IMR-90 (cell line): ENCODE measurements around the gene VWA8. TPM values are rescaled to one million over a fixed set of nuclear protein-coding genes. Genes with fewer than 3 reads are reported as not detected.

ENCODE experiments used
- ATAC-seq: fragments of 200-7000 bp; cut with Tn5 transposase; 2 replicates; pipeline ENCODE4 v1.9.1; 2020; ENCODE audit warnings: low read depth, mild to moderate bottlenecking, moderate library complexity
- BruUV-seq: library from RNA; stranded (reverse); fragments of 400-500 nt; replicated peaks from 2 replicates; lab custom pipeline; 2021; lab: Mats Ljungman, UMichigan
- CTCF ChIA-PET: fragments of 300-600 bp; formaldehyde crosslinking; extraction: SDS; loops from one replicate; lab custom pipeline; 2021; ENCODE audit warnings: antibody characterized with exemption; lab: Yijun Ruan, JAX
- POLR2A ChIA-PET: fragments of 300-600 bp; sonication (Branson Sonifier 250); formaldehyde crosslinking; loops from one replicate; lab custom pipeline; 2022; ENCODE audit warnings: antibody characterized with exemption; ENCODE audit not compliant: unreplicated experiment; lab: Charles Lee
- DNase-seq: peaks from one replicate; pipeline ENCODE4 v3.0.0; 2013
- H2AFZ ChIP-seq: replicated peaks from 2 replicates; pipeline ENCODE3; 2013; ENCODE audit warnings: low read length, mild to moderate bottlenecking; ENCODE audit not compliant: poor library complexity
- H2AK5ac ChIP-seq: 2 replicates; pipeline ENCODE4 v1.6.1; 2013; ENCODE audit warnings: low read depth, low read length, inconsistent platforms
- H2AK9ac ChIP-seq: replicated peaks from 2 replicates; pipeline ENCODE3; 2013; ENCODE audit warnings: mild to moderate bottlenecking, low read depth, low read length, moderate library complexity; ENCODE audit not compliant: poor library complexity
- H2BK120ac ChIP-seq: 2 replicates; pipeline ENCODE4 v1.6.1; 2013; ENCODE audit warnings: low read depth, low read length, inconsistent platforms
- H2BK15ac ChIP-seq: 3 replicates; pipeline ENCODE4 v1.6.1; 2013; ENCODE audit warnings: low read depth, low read length, inconsistent platforms
- H2BK20ac ChIP-seq: 2 replicates; pipeline ENCODE4 v1.6.1; 2013; ENCODE audit warnings: low read depth, mild to moderate bottlenecking, inconsistent platforms, low read length, moderate library complexity
- H2BK5ac ChIP-seq: 2 replicates; pipeline ENCODE4 v1.6.1; 2013; ENCODE audit warnings: mild to moderate bottlenecking, low read depth, low read length, inconsistent platforms; ENCODE audit not compliant: poor library complexity, severe bottlenecking
- H3K14ac ChIP-seq: replicated peaks from 2 replicates; pipeline ENCODE4 v1.6.1; 2013; ENCODE audit warnings: low read depth, low read length, inconsistent platforms
- H3K18ac ChIP-seq: 2 replicates; pipeline ENCODE4 v1.6.1; 2013; ENCODE audit warnings: low read depth, low read length, control low read depth
- H3K23ac ChIP-seq: 2 replicates; pipeline ENCODE4 v1.6.1; 2013; ENCODE audit warnings: low read depth, low read length, inconsistent platforms
- H3K27ac ChIP-seq: 2 replicates; pipeline ENCODE4 v1.5.1; 2013; ENCODE audit warnings: mild to moderate bottlenecking, control low read depth, low read length; ENCODE audit not compliant: insufficient read depth
- H3K27me3 ChIP-seq: 2 replicates; pipeline ENCODE4 v1.6.1; 2013; ENCODE audit warnings: low read length; ENCODE audit not compliant: control insufficient read depth, insufficient read depth
- H3K36me3 ChIP-seq: 2 replicates; pipeline ENCODE4 v1.6.1; 2013; ENCODE audit warnings: low read length, mixed read lengths; ENCODE audit not compliant: control insufficient read depth, insufficient read depth
- H3K4ac ChIP-seq: 2 replicates; pipeline ENCODE4 v1.6.1; 2013; ENCODE audit warnings: low read depth, low read length, inconsistent platforms
- H3K4me1 ChIP-seq: 2 replicates; pipeline ENCODE4 v1.6.1; 2013; ENCODE audit warnings: low read length, mixed read lengths; ENCODE audit not compliant: control insufficient read depth, insufficient read depth
- H3K4me2 ChIP-seq: 2 replicates; pipeline ENCODE4 v1.6.1; 2013; ENCODE audit warnings: low read depth, mild to moderate bottlenecking, control low read depth, low read length, moderate library complexity
- H3K4me3 ChIP-seq: 2 replicates; pipeline ENCODE4 v1.5.1; 2013; ENCODE audit warnings: low read depth, mild to moderate bottlenecking, control low read depth, low read length, moderate library complexity; ENCODE audit not compliant: insufficient read depth
- H3K56ac ChIP-seq: 2 replicates; pipeline ENCODE4 v1.6.1; 2013; ENCODE audit warnings: low read length, inconsistent platforms; ENCODE audit not compliant: insufficient read depth; ENCODE audit errors: extremely low read depth
- H3K79me1 ChIP-seq, 2 experiments: 2 replicates each; pipeline ENCODE4 v1.6.1; 2013; ENCODE audit warnings: low read length in 2 of 2, inconsistent platforms in 1 of 2, low read depth in 1 of 2
- H3K9ac ChIP-seq: 2 replicates; pipeline ENCODE4 v1.6.1; 2013; ENCODE audit warnings: low read depth, low read length, control low read depth
- H3K9me1 ChIP-seq: 2 replicates; pipeline ENCODE4 v1.6.1; 2013; ENCODE audit warnings: low read length, inconsistent platforms; ENCODE audit not compliant: insufficient read depth
- H3K9me3 ChIP-seq: 2 replicates; pipeline ENCODE4 v1.6.1; 2013; ENCODE audit warnings: low read length; ENCODE audit not compliant: control insufficient read depth, insufficient read depth
- H4K20me1 ChIP-seq: 2 replicates; pipeline ENCODE4 v1.6.1; 2013; ENCODE audit warnings: low read length, inconsistent platforms; ENCODE audit not compliant: insufficient read depth
- H4K5ac ChIP-seq: 2 replicates; pipeline ENCODE4 v1.6.1; 2013; ENCODE audit warnings: mild to moderate bottlenecking, low read depth, low read length, control low read depth
- H4K8ac ChIP-seq, 2 experiments: 2 replicates each; pipeline ENCODE4 v1.6.1; 2013; ENCODE audit warnings: low read depth in 2 of 2, low read length in 2 of 2, control low read depth in 1 of 2, inconsistent platforms in 1 of 2
- H4K91ac ChIP-seq: 2 replicates; pipeline ENCODE4 v1.6.1; 2013; ENCODE audit warnings: low read depth, low read length, inconsistent platforms; ENCODE audit not compliant: insufficient read depth
- BHLHE40 ChIP-seq: fragments of 150-350 bp; IDR thresholded peaks from 2 replicates; pipeline ENCODE4 v1.6.1; 2016; ENCODE audit warnings: mild to moderate bottlenecking, low read depth, low read length
- CEBPB ChIP-seq: IDR thresholded peaks from 2 replicates; pipeline ENCODE4 v1.6.1; 2012; ENCODE audit warnings: low read depth, low read length, improper control_type of control experiment
- CHD1 ChIP-seq: IDR thresholded peaks from 2 replicates; pipeline ENCODE4 v1.6.1; 2012; ENCODE audit warnings: low read depth, low read length, improper control_type of control experiment
- ELK1 ChIP-seq: fragments of 150-350 bp; IDR thresholded peaks from 2 replicates; pipeline ENCODE4 v1.6.1; 2016; ENCODE audit warnings: low read depth, mild to moderate bottlenecking, low read length, moderate library complexity, borderline replicate concordance
- FOS ChIP-seq: fragments of 150-350 bp; IDR thresholded peaks from 2 replicates; pipeline ENCODE4 v1.6.1; 2016; ENCODE audit warnings: low read depth, low read length
- MAFK ChIP-seq: IDR thresholded peaks from 2 replicates; pipeline ENCODE4 v1.6.1; 2012; ENCODE audit warnings: low read depth, low read length, improper control_type of control experiment
- MXI1 ChIP-seq: IDR thresholded peaks from 2 replicates; pipeline ENCODE4 v1.6.1; 2012; ENCODE audit warnings: low read depth, mild to moderate bottlenecking, low read length, moderate library complexity, borderline replicate concordance
- NFE2L2 ChIP-seq: fragments of 150-350 bp; IDR thresholded peaks from 2 replicates; pipeline ENCODE4 v1.6.1; 2016; ENCODE audit warnings: low read depth, mild to moderate bottlenecking, low read length
- RFX5 ChIP-seq: IDR thresholded peaks from 2 replicates; pipeline ENCODE4 v1.8.0; 2012; ENCODE audit warnings: low read depth, mild to moderate bottlenecking, low read length, moderate library complexity
- USF2 ChIP-seq: fragments of 150-350 bp; IDR thresholded peaks from 2 replicates; pipeline ENCODE4 v1.6.1; 2017; ENCODE audit warnings: mild to moderate bottlenecking, antibody characterized with exemption, low read length, low read depth
- WGBS, 2 experiments: methylation state at CpG; one replicate each; pipeline versions ENCODE4 v1.1.5 to v1.1.7; 2013; ENCODE audit warnings: missing lambda C conversion rate in 2 of 2; ENCODE audit not compliant: insufficient read length in 1 of 2; ENCODE audit errors: extremely low coverage in 2 of 2; 5-methylcytosine and 5-hydroxymethylcytosine counted together
- dilution Hi-C: fragments of 300-500 bp; cut with HindIII; formaldehyde crosslinking; loops from one replicate; pipeline ENCODE4 v1.14.3; 2018; ENCODE audit warnings: low sequenced_read_pairs; ENCODE audit not compliant: unreplicated experiment
- in situ Hi-C: fragments of 300-500 bp; cut with MboI; formaldehyde crosslinking; loops from 3 replicates; pipeline ENCODE4 v1.14.3; 2019; ENCODE audit warnings: low sequenced_read_pairs, inconsistent platforms, mixed read lengths
- intact Hi-C: fragments of 100-400 bp; cut with micrococcal nuclease; formaldehyde crosslinking; loops from 2 replicates; pipeline ENCODE4 v1.10.0; 2022
- polyA plus RNA-seq, 3 experiments: library from polyadenylated mRNA; depleted of rRNA; stranded (reverse); fragments of >200 nt; gene quantifications; 2 replicates each; pipeline ENCODE4 v1.2.3, GENCODE V29; 2012; ENCODE audit warnings: low replicate concordance in 1 of 3
- total RNA-seq: library from RNA; depleted of rRNA; stranded (reverse); fragments of >200 nt; gene quantifications from 2 replicates; pipeline ENCODE4 v1.2.3, GENCODE V29; 2012

Gene VWA8
- total and polyA plus RNA-seq, 2 of the 4 experiments (the other 2 are of a cell fraction), result 5.9 to 18.3 TPM

GRCh38 chr13:42002066-42002465 is 41.2 kb upstream of the VWA8 start:
- Histone ChIP-seq H3K23ac (no peak overlapping the region), H4K8ac (0 out of 4 replicates have a peak overlapping the region, but pooled peaks of 1 of the 2 experiments have one; percentile 20), H3K27me3 (no peaks in the 10 kb centered on the region), H2AK9ac (no peak overlapping the region), H4K20me1 (no peaks in the 10 kb centered on the region), H2AK5ac (peak overlapping the region; percentile 45; the same call in 1 of the 2 replicates), H2AFZ (peak overlapping the region; percentile 39), H3K4ac (peak overlapping the region; percentile 34; the same call in 1 of the 2 replicates), H4K91ac (no peak overlapping the region), H3K9me1 (no peaks in the 10 kb centered on the region; the same call in 1 of the 2 replicates), H3K36me3 (no peaks in the 10 kb centered on the region), H3K56ac (no peak overlapping the region), H2BK20ac (peak overlapping the region; percentile 33; the same call in 1 of the 2 replicates), H3K9ac (no peak overlapping the region), H4K5ac (0 out of 2 replicates have a peak overlapping the region, but pooled peaks have one; percentile 7), H3K18ac (peak overlapping the region; percentile 46; the same call in 1 of the 2 replicates), H3K4me3 (no peak overlapping the region), H3K9me3 (no peaks in the 10 kb centered on the region), H3K4me1 (0 out of 2 replicates have a peak, but pooled peaks cover 4% of the 10 kb centered on the region), H3K27ac (no peak overlapping the region), H2BK120ac (peak overlapping the region; percentile 24), H3K79me1 (no peaks in the 10 kb centered on the region), H3K14ac (0 out of 2 replicates have a peak overlapping the region, but pooled peaks have one; percentile 3), H3K4me2 (no peak overlapping the region), H2BK15ac (0 out of 3 replicates have a peak overlapping the region, but pooled peaks have one; percentile 54), H2BK5ac (peak overlapping the region; percentile 8)
- ATAC-seq (no peak; the same call in 1 of the 2 replicates), DNase-seq (no peak)
- intact Hi-C loops, result no loop called here
- dilution Hi-C loops, result no loop called here
- ChIA-PET POLR2A (no interaction called here), CTCF (no interaction called here)
- in situ Hi-C loops, result no loop called here
- WGBS, 2 experiments, result no CpG with 5 or more reads among the region's 2 CpGs
- BruUV-seq, result no TSS peak
- TF ChIP-seq CHD1, result no peak
- no peak for TF ChIP-seq BHLHE40
- TF ChIP-seq USF2, result no peak
- TF ChIP-seq MXI1, result no peak
- TF ChIP-seq FOS, result no peak
- TF ChIP-seq CEBPB, result no peak
- no peak for TF ChIP-seq RFX5
- no peak for TF ChIP-seq MAFK
- no peak for TF ChIP-seq ELK1
- no peak for TF ChIP-seq NFE2L2
